GM21423 (cell line): ENCODE data around the gene SPAG16.

Source experiments
- ATAC-seq: cut with Tn5 transposase; IDR thresholded peaks from one replicate; pipeline ENCODE4 v1.9.1; 2021; ENCODE audit warnings: mild to moderate bottlenecking, moderate library complexity; ENCODE audit not compliant: unreplicated experiment

Gene SPAG16

DNA sequence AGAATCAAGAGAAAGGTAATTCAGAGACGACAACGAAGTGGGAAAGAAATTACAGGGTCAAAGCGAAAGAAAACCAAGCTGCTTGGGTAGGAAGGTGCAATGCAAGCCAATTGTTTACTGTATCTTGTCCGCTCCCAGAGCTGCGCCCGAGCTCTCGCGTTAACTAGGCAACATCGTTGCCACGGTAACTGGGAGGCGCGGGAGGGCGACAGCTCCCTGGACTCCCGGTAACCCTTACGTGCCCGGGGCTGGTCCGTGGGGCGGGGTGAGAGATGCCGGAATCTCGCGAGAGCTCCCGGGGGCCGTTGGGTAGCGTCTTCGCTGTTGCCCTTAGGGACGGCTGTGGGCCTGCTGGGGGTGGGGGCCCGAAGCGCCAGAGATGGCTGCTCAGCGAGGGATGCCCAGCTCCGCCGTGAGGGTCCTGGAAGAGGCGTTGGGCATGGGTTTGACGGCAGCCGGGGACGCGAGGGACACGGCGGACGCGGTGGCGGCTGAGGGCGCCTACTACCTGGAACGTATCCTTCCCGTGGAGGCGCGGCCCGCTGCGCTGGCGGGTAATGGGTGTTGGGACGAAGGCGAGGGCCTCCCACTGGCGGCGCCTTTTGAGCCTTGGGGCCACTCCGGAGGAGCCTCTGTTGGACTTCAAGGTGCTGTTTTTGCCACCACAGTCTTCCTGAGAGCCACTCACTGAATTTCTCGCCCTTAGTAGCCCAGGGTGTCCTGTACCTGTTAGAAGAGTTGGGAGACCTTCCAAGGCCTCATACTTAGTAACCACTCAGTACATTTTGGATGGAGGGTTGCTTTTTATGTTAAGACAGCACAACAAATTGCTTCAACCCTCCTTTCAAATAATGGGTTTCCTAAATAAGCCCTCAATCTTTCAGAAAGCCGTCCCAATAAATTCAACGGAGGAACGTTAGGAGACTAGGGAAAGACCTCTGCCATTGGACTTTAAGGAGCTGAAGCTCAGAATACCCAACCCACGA is at the start of gene SPAG16:
TSS of gene SPAG16 (plus strand) at position 360 of the 986 bp plus-strand sequence.
- ATAC-seq: peak; percentile 99

GRCh38 chr2:213234641-213235040 is 49.6 kb upstream of the SPAG16 start:
- no peak for ATAC-seq

- no peak for ATAC-seq
Observed at GRCh38 chr2:213235741-213236140, 48.5 kb upstream of the SPAG16 start.

- ATAC-seq: no peak
Observed at GRCh38 chr2:213237251-213237650, 47.0 kb upstream of the SPAG16 start.

GRCh38 chr2:213237787-213238186 is 46.5 kb upstream of the SPAG16 start:
- ATAC-seq: no peak

- peak; percentile 39 for ATAC-seq
Observed at GRCh38 chr2:213238753-213239495, 45.3 kb upstream of the SPAG16 start.

DNA sequence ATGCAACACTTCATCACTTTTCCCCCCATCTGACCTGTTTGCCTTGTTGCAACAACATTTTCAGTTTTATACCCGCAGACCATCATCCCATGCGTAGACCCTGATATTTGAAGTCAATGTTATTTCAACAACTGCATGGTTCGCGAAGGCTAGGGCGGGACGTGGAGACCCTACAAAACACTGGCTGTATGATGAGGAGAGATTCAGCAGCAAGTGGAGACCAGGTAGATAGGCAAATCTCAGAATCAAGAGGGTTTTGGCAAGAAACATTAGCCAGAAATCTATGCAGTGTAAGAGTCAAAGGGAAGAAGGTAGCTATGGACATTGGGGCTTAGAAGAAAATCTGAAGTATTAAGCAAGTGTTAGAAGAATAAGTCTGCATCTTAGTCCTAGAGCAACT is 42.4 kb upstream of the SPAG16 start:
- ATAC-seq: no peak

- no peak for ATAC-seq
Observed at GRCh38 chr2:213242653-213243052, 41.6 kb upstream of the SPAG16 start.

GRCh38 chr2:213243189-213244044 is 40.8 kb upstream of the SPAG16 start:
- ATAC-seq: peak; percentile 37

DNA sequence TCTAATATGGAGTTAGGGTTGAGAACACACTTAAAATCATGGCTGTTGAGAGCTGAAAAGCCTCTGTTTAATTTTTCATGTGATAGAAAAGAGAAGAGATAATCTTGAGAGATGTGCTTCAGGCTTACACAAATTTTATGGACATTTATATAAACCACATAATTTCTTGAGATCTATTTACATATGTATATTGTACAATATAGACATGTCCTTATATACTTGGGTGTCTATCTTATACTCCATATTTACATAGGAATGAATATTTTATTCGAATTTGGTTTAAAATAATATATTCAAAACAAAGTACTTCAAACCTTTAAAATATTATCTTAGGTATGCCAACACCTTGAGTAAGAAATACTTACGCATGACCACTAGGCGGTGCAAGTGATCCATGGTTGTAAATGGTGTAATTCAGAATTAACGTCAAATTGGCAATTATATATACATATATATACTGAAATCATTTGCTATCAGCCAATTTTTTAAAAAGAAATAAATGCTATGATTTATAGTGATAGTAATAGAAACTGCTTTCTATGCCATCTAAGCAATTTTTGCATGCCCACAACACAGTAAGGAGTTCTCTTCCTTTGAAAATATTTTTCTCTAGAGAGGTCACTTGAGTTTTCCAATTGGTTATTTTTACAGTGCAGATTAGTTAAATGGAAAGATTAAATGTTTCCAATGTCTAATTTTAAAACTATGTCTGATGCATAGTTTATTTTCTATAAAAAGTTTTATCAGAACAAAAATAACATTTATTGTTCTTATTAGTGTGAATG is 37.6 kb upstream of the SPAG16 start:
- no peak for ATAC-seq

- ATAC-seq: no peak
Observed at GRCh38 chr2:213247566-213247965, 36.7 kb upstream of the SPAG16 start.

GRCh38 chr2:213248637-213249036 is 35.6 kb upstream of the SPAG16 start:
- no peak for ATAC-seq

DNA sequence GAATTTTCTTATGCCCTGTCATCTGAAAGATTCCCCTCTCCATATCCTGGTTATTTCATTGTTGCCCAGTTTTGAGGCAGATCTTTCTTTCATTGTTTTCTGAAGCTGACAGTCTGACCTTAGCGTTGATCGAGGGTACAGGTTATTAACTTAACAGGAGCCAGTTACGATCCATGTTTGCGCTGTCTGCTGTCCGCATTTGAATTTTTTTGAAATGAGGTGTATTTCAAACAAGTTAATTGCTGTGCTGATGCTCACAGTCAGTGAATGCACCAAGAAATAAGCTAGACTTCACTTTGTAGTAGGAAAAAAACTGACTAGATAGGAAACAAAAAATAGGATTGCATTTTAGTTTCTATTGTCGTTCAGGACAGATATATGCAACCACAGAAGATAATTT is 34.8 kb upstream of the SPAG16 start:
- ATAC-seq: no peak

DNA sequence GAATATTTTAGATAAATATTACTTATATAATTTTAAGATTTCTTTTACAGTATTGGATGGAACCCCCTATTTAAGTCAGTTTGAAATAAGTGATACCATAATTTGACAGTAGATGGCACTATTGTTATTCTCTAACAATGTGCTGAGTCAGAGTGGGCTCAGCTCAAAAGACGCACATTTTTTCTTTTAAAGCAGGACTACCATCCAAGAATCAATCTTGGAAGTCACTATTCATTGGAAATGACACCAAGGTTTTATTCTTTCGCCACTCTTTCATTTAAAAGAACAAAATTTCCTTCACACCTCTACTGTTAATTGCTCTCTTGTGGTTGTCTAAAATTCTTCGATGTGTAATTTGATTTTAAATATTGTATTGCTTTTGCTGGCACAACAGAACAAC is 32.6 kb upstream of the SPAG16 start:
- ATAC-seq: peak; percentile 81

DNA sequence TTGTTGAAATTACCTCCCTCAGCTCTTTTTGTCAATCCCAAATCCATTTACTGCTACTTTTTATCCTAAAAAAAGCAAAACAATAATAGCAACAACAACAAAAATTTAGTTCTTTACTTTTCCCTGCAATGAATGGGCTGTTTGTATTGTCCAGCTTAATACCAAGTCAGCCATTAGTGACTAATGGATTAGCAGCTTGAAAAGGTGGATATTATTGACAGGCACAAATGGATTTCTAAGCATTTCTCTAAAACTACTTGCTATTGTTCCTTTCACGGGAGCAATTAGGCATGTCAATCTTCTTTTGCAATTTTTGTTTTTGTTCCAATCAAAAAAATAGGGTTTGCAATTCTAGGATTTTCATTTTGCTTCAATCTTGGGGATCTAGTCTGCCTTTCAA is 32.1 kb upstream of the SPAG16 start:
- no peak for ATAC-seq

DNA sequence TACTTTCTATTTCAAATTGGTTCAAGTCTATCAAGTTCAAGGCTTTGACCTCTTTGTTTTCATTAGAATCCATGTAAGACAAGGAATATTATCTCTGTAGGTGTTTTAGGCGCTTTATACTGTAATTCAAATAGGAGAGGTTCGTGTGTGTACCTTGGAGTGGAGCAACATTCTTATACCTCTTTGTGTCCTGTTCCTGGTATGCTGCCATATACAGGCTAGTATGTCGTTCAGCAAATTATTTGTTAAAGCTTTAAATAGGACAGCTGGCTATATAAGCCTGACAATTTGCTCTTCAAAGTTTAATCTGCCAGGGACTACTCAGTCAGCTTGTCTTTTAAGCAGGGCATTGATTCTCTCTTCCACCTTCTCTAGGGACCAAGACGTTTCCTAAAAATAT is 31.1 kb upstream of the SPAG16 start:
- ATAC-seq: no peak

- ATAC-seq: no peak
Observed at GRCh38 chr2:213259266-213259665, 25.0 kb upstream of the SPAG16 start.

DNA sequence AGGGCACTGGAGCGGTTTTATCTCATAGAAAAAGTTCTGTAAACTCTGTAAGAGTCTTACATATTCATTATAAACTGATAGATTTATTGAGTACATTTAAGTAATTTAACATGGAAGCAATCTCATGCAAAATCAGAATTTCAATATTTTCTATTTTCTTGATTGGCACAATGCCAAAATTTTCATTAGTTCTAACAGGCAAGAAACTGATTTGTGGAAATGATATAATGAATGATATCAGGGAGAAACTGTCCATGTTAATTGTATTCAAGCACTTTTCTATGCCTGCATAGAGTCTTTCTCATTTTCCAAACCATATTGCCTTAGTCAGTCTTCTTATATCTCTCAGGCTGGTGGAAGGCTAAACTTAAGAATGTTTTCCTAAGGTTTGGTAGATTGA is 23.0 kb upstream of the SPAG16 start:
- no peak for ATAC-seq

DNA sequence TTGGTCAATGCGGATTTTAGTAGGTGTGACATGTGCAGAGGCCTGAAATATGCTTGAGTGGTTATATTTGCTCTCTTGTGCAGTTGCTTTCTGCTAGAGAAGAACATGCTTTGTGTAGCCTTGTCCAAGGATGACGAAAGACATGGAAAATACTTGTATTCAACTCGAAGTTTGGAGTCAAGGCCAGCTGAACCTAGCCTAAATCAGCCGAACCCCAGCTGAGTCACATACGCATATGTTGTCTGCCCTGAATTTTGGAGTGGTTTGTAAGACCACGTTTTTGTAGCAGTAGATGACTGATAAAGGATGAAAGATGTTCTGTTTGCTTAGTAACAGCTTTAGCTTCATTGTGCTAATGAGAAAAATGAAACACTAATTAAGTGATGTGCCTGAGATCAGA is 22.5 kb upstream of the SPAG16 start:
- ATAC-seq: no peak

DNA sequence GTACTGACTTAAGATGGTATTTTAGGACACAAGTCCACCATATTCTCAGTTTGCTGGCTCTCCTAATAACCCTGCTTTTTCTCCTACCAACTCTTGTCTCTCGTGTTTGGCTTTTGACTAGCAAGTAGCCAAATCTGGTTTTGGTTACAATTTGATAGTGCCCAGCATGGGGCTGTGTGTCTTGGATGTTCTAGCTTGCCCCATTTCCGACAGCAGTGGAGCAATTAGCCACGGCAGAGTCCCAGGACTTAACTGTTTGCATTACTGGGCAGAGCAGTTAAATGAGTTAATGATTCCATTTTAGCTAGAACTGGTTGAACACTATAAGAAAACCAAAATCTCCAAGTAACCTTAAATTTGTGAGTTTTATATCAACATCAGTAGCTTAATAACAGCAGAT is 18.6 kb upstream of the SPAG16 start:
- no peak for ATAC-seq
